Keratinocyte (primary cell): ENCODE results near the gene MRPL44. TPM values are rescaled to one million over a fixed set of nuclear protein-coding genes. Genes with fewer than 3 reads are reported as not detected.

Source experiments
- DNase-seq: peaks from one replicate; pipeline ENCODE4 v3.0.0-alpha.2; 2011; ENCODE audit warnings: low read depth, missing footprints, low spot score
- FAIRE-seq: peaks from 2 replicates; lab custom pipeline; 2011; peaks lifted over from hg19 to GRCh38; lab: Jason Lieb, UNC
- H2AFZ ChIP-seq: 2 replicates; pipeline ENCODE4 v1.6.0; 2012; ENCODE audit warnings: low read length, control low read depth, inconsistent platforms; ENCODE audit not compliant: control insufficient read depth
- H3K27ac ChIP-seq: 2 replicates; pipeline ENCODE4 v1.5.1; 2011; ENCODE audit warnings: low read length; ENCODE audit not compliant: control insufficient read depth, insufficient read depth
- H3K27me3 ChIP-seq: 3 replicates; pipeline ENCODE4 v1.6.0; 2011; ENCODE audit warnings: low read length; ENCODE audit not compliant: control insufficient read depth, insufficient read depth; ENCODE audit errors: extremely low read depth
- H3K36me3 ChIP-seq, 2 experiments: 2 replicates in 1 of 2; 3 replicates in 1 of 2; pipeline ENCODE4 v1.5.1; 2011; ENCODE audit warnings: low read length in 2 of 2, mild to moderate bottlenecking in 1 of 2; ENCODE audit not compliant: control insufficient read depth in 2 of 2, insufficient read depth in 2 of 2; ENCODE audit errors: extremely low read depth in 1 of 2
- H3K4me1 ChIP-seq: 3 replicates; pipeline ENCODE4 v1.5.1; 2011; ENCODE audit warnings: low read length; ENCODE audit not compliant: control insufficient read depth, insufficient read depth; ENCODE audit errors: extremely low read depth
- H3K4me2 ChIP-seq: 3 replicates; pipeline ENCODE4 v1.6.0; 2011; ENCODE audit warnings: low read depth, low read length; ENCODE audit not compliant: control insufficient read depth, insufficient read depth; ENCODE audit errors: extremely low read depth
- H3K4me3 ChIP-seq, 3 experiments: fragments of 200-600 bp in 1 of 3; sonication (generic) in 1 of 3; 2 replicates in 2 of 3; 3 replicates in 1 of 3; pipeline ENCODE4 v1.5.1; 2011 to 2016; ENCODE audit warnings: low read length in 3 of 3, mild to moderate bottlenecking in 3 of 3, control low read depth in 2 of 3, inconsistent platforms in 1 of 3, low read depth in 1 of 3, mixed read lengths in 1 of 3, mixed run types in 1 of 3, moderate library complexity in 1 of 3; ENCODE audit not compliant: control insufficient read depth in 2 of 3, insufficient read depth in 2 of 3; ENCODE audit errors: extremely low read depth in 1 of 3
- H3K79me2 ChIP-seq: 2 replicates; pipeline ENCODE4 v1.6.0; 2012; ENCODE audit warnings: low read length; ENCODE audit not compliant: control insufficient read depth, insufficient read depth
- H3K9ac ChIP-seq: 3 replicates; pipeline ENCODE4 v1.6.0; 2011; ENCODE audit warnings: low read length; ENCODE audit not compliant: control insufficient read depth, insufficient read depth; ENCODE audit errors: extremely low read depth
- H3K9me1 ChIP-seq: 3 replicates; pipeline ENCODE4 v1.6.0; 2011; ENCODE audit warnings: low read length; ENCODE audit not compliant: control insufficient read depth, insufficient read depth; ENCODE audit errors: extremely low read depth
- H3K9me3 ChIP-seq: 2 replicates; pipeline ENCODE4 v1.5.1; 2012; ENCODE audit warnings: low read depth, low read length; ENCODE audit not compliant: control insufficient read depth
- H4K20me1 ChIP-seq: 3 replicates; pipeline ENCODE4 v1.6.0; 2011; ENCODE audit warnings: low read length; ENCODE audit not compliant: control insufficient read depth, insufficient read depth; ENCODE audit errors: extremely low read depth
- CTCF ChIP-seq, 3 experiments: IDR thresholded peaks in 1 of 3; conservative IDR thresholded peaks in 1 of 3; optimal IDR thresholded peaks in 1 of 3; 2 replicates in 2 of 3; 3 replicates in 1 of 3; pipeline versions ENCODE3 to v1.5.1; 2011; ENCODE audit warnings: low read length in 3 of 3, mild to moderate bottlenecking in 3 of 3, moderate library complexity in 2 of 3, control low read depth in 1 of 3, inconsistent platforms in 1 of 3; ENCODE audit not compliant: insufficient read depth in 2 of 3; ENCODE audit errors: extremely low read depth in 1 of 3
- EZH2 ChIP-seq: IDR thresholded peaks from one replicate; pipeline ENCODE4 v1.6.1; 2012; ENCODE audit warnings: inconsistent platforms, mild to moderate bottlenecking, low read length, moderate library complexity
- dilution Hi-C: fragments of 300-500 bp; cut with MboI; formaldehyde crosslinking; loops from one replicate; pipeline ENCODE4 v1.7.0; 2020; ENCODE audit warnings: low sequenced_read_pairs; ENCODE audit not compliant: extremely low pct_ligation_motif_present
- polyA plus RNA-seq, 5 experiments: library from polyadenylated mRNA; depleted of rRNA in 3 of 5; stranded (reverse) in 3 of 5; stranded (forward) in 1 of 5; unstranded in 1 of 5; fragments of >200 nt; gene quantifications; 1 replicate in 1 of 5; 2 replicates in 3 of 5; 3 replicates in 1 of 5; pipeline versions ENCODE4 v1.2.1 to v1.2.3, GENCODE V29; 2011 to 2012; ENCODE audit warnings: missing spikeins in 2 of 5, low read depth in 1 of 5, low replicate concordance in 1 of 5

Gene MRPL44
- polyA plus RNA-seq, 1 donor (not counting 4 experiments of a cell fraction or from before 2014, with no cell fraction given) = 27.1 TPM

GRCh38 chr2:223944703-223945531 is 12.3 kb upstream of the MRPL44 start, which contains the start of gene WDFY1:
WDFY1 (minus strand) TSS chr2:223945335; CDS start chr2:223945284, 51 bp downstream.
- H3K27me3 ChIP-seq = no peaks in the 10 kb centered on the region
- H3K4me1 ChIP-seq = peaks cover 21% of the 10 kb centered on the region
- peak within 1 kb of the TSS; percentile 84 to 94 (median 86) for H3K4me3 ChIP-seq
- DNase-seq = no peak
- no peak for FAIRE-seq
- peaks cover 34% of the 10 kb centered on the region for H3K79me2 ChIP-seq
- H2AFZ ChIP-seq = peak within 1 kb of the TSS; percentile 86
- peak within 1 kb of the TSS; percentile 95 for H3K4me2 ChIP-seq
- H3K9me3 ChIP-seq = no peaks in the 10 kb centered on the region
- peak within 1 kb of the TSS; percentile 71 for H3K27ac ChIP-seq
- peak within 1 kb of the TSS; percentile 85 for H3K9ac ChIP-seq
- dilution Hi-C loops = no loop called here
- no peaks in the 10 kb centered on the region for H3K9me1 ChIP-seq
- no peaks in the 10 kb centered on the region for H4K20me1 ChIP-seq
- no peaks in the 10 kb centered on the region for H3K36me3 ChIP-seq
- no peak for TF ChIP-seq EZH2
- no peak for TF ChIP-seq CTCF (optimal IDR thresholded peaks at IDR 0.05 in 1 of 3, IDR thresholded peaks at IDR 0.05 in 1 of 3, conservative IDR thresholded peaks at IDR 0.05 in 1 of 3; ENCODE audit: extremely low read depth in 1 of 3, insufficient read depth in 2 of 3, low read length in 3 of 3)

GRCh38 chr2:223945755-223946154 is 11.5 kb upstream of the MRPL44 start:
- Histone ChIP-seq H3K79me2 (peaks cover 27% of the 10 kb centered on the region), H3K9ac (no peak overlapping the region), H3K4me3 (no peak overlapping the region), H3K4me2 (peak overlapping the region; percentile 74), H3K27me3 (no peaks in the 10 kb centered on the region), H3K4me1 (peaks cover 21% of the 10 kb centered on the region), H3K9me3 (no peaks in the 10 kb centered on the region), H3K36me3 (no peaks in the 10 kb centered on the region), H4K20me1 (no peaks in the 10 kb centered on the region), H3K27ac (no peak overlapping the region), H3K9me1 (no peaks in the 10 kb centered on the region), H2AFZ (no peak overlapping the region)
- FAIRE-seq (no peak), DNase-seq (no peak)
- dilution Hi-C loops = no loop called here
- TF ChIP-seq CTCF (optimal IDR thresholded peaks at IDR 0.05 in 1 of 3, IDR thresholded peaks at IDR 0.05 in 1 of 3, conservative IDR thresholded peaks at IDR 0.05 in 1 of 3; ENCODE audit: extremely low read depth in 1 of 3, insufficient read depth in 2 of 3, low read length in 3 of 3) (no peak), EZH2 (no peak)
